HG03558 (cell line): ENCODE results near the gene KRTAP12-1.

Source experiments
- ATAC-seq: cut with Tn5 transposase; IDR thresholded peaks from one replicate; pipeline ENCODE4 v1.9.1; 2021; ENCODE audit warnings: moderate number of reproducible peaks; ENCODE audit not compliant: unreplicated experiment; ENCODE audit errors: extremely low read depth

The KRTAP12-1 gene, protein sequence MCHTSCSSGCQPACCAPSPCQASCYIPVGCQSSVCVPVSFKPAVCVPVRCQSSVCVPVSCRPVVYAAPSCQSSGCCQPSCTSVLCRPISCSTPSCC

DNA sequence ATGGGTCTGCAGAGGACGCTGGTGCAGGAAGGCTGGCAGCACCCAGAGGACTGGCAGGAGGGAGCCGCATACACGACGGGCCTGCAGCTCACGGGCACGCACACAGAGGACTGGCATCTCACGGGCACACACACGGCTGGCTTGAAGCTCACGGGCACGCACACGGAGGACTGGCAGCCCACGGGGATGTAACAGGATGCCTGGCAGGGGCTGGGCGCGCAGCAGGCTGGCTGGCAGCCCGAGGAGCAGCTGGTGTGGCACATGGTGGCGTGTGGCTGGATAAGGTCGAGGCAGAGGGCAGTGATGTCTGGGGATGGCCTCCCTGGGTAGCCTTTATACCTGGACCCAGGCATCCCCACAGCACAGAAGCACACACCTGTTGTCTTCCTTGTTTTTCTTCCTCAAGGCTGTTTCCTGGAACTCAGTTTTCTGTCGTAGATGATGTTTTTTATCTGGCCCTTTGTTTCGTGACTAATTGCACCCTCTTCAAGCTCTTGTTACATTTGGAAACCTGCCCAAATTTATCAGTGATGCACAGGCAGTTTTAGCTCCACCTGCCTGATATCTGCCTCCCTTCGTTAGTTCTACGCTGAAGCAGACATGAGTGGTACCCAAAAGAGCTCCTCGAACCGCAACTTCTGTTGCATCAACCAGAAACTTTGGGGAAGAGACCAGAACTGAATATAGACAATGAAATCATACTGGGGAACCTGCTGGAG, at the start of gene KRTAP12-1:
Gene KRTAP12-1 (minus strand): TSS at position 303 of the 719 bp plus-strand sequence. CDS start 40 bp downstream, at position 263.
- no peak for ATAC-seq

DNA sequence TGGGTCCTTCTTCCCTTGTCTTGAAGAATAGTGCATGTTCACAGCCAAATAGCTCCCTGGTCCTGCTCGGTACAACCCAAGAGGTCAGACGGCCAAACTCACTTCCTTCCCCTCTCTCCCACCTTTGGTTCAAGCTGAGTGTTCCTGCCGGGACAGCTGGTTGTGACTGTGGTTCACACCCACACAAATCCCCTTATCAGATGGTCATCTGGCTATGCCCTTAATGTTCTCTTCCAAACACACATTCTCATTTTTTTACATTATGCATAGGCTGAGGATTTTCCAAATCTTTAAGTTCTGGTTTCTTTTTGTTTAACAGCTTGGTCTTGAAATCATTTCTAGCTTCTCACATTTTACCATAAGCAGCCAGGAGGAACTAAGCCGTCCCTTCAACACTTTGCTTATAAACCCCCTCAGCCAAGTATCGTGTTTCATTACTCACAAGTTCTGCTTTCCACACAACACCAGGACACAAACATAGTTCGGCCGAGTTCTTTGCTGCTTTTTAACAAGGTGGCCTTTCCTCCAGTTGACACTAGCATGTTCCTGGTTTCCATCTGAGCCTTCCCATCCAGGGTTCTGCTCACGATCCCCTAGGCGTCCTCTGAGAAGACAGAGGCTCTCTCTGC, 49.1 kb upstream of the KRTAP12-1 start:
- no peak for ATAC-seq

- ATAC-seq, result no peak
Measured at GRCh38 chr21:44730028-44730395, 48.0 kb upstream of the KRTAP12-1 start.

DNA sequence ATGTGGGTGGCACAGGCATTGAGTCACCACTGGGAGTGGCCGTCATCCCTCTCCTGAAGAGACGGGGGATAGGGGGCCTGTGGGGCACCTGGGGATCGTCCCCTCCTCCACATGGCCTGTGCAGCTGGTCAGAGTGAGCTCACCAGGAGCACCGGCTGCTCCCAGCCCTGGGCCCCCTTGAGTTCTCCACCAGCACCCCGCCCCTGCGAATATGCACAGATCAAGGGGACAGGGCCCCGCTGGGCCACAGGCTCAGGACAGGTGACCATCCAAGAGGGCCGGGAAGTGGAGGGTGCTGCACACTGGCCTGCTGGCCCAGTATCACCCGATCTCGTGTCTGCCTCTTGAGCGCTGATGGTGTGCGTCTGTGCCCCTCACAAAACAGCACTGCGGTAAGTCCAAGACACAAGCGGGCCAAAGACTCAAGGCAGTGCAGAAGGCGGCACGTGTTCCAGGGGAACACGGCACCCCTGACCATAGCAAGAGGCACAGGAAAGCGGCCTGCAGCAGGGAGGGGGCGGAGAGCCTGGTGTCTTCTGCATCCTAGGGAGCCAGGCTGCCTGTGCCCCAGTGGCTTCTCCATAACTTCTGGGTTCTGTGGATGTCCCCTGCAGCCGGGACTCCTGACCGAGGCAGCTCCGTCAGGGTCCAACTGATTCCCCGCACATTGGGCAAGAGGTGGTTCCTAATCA, 47.5 kb upstream of the KRTAP12-1 start:
- no peak for ATAC-seq

DNA sequence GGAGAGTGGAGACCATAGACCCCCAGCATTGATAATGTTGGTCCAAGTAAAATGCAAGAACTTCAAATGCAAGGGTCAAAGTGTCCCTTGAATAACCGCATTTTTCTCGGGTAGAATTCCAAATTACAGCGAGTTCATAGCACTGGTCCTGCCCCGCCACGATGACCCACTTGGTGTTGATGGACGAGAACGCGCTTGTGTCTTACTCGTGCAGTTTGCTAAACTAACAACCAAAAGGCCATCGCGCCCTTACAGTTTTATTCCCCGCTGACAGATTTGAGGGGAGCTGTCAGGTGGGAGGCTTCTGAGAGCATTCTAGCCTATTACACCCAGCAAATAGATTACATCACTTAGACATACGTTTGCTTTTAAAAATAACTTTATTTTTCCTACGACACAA, 46.8 kb upstream of the KRTAP12-1 start:
- no peak for ATAC-seq

DNA sequence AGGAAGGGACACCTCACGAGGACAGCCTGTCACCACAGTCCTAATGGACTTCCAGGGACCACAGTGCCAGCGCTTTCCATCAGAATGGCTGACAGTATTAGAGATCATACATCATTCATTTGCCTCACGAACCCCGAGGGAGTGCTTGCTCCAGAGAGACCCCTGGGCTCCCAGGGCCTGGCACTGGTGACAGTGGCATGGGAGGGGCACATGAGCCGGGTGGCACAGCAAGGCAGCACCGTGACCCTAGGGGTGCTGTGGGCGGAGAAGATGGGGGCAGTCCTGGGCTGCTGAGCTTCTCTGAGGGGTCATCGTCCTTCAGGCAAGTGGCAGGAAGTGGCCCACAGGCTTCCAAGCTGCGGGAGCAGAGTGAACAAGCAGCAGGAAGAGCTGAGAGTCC, 45.8 kb upstream of the KRTAP12-1 start:
- ATAC-seq, result no peak

DNA sequence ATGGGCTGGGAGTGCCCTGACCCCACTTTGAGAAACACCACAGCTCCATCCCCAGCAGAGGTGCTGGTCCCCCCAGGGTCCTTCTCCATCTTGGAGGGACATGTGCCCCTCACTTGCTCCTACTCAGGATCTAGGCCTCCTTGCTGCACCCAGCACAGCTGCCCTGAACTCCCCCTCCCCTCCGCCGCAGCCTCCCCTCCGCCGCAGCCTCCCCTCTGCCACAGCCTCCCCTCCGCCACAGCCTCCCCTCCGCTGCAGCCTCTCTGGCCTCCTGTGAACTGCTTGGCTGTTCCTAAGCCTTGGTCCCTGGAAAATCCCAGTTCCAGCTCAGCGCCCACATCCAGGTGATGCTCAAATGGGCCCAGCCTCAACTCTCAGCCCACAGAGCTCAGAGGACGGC, 45.4 kb upstream of the KRTAP12-1 start:
- ATAC-seq, result no peak

GRCh38 chr21:44726826-44727225, 44.9 kb upstream of the KRTAP12-1 start:
- no peak for ATAC-seq

GRCh38 chr21:44724926-44725325, 43.0 kb upstream of the KRTAP12-1 start:
- ATAC-seq, result no peak

- ATAC-seq, result no peak
Measured at GRCh38 chr21:44724196-44724595, 42.2 kb upstream of the KRTAP12-1 start.

- no peak for ATAC-seq
Measured at GRCh38 chr21:44723177-44724131, 41.5 kb upstream of the KRTAP12-1 start.

DNA sequence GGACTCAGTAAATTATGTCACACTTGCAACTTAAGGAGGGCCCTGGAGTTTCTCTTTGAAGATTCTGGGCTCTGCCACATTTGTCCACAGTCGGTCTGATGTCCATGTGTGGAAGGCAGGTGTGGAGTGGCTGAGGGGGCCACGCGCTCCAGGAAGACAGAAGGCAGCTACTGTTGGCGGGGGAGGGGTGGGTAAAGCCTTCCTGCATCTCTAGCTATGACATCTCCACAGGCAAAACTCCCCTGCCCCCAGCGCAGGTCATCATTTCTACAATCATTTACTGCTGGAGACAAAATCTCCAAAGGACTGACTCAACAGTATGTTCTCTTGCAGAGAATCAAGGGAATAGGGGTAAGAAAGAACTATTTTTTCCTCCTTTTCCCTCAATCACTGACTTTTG, 40.8 kb upstream of the KRTAP12-1 start:
- no peak for ATAC-seq

DNA sequence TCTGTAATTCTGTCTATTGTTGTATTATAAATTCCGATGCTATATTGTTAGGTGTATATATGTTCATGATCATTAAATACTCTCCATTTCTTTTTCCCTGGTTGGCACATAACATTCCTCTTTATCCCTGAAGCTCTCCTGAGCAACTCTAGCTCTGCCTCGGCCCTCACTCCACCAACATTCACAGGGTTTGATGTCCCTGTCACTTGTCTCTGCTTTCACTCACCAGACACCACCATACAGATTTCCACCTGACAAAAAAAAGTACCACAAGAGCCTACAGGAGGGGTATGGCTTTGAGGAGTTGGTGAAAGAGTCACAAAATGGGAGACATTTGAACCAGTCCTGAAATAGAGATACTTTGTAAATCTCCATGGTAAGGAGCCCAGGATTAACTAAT, 38.2 kb upstream of the KRTAP12-1 start:
- no peak for ATAC-seq

- ATAC-seq, result no peak
Measured at GRCh38 chr21:44718571-44718970, 36.6 kb upstream of the KRTAP12-1 start.

DNA sequence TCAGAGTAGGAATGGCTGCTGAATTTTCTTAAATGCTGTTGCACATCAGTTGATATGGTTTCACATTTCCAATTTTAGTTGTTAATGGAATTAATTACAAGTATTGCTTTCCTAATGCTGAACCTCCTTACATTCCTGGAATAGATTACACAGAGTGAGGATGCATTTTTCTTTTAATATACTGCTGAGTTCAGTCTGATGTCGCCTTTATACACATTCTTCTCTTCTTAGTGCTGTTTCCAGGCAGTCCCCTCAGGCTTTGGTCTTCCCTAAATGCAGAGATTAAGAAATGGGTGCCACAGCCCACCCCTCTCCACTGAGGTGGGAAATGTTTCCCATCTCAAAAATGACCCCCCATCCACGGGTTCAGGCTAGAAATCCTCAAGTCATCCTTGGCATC, 36.1 kb upstream of the KRTAP12-1 start:
- ATAC-seq, result no peak

GRCh38 chr21:44716984-44717383, 35.0 kb upstream of the KRTAP12-1 start:
- no peak for ATAC-seq

- no peak for ATAC-seq
Measured at GRCh38 chr21:44714905-44715304, 32.9 kb upstream of the KRTAP12-1 start.

GRCh38 chr21:44713846-44714245, 31.9 kb upstream of the KRTAP12-1 start:
- ATAC-seq, result no peak

GRCh38 chr21:44713130-44713529, 31.2 kb upstream of the KRTAP12-1 start:
- no peak for ATAC-seq
